Parathyroid adenoma (tissue), 2 donors: ENCODE results near the gene NHLRC4.

Source experiments
- H2AFZ ChIP-seq: fragments of 300-600 bp; sonication (generic); one replicate; pipeline ENCODE4 v1.7.0; 2017; ENCODE audit warnings: antibody characterized with exemption, mild to moderate bottlenecking
- H3K27ac ChIP-seq: fragments of 300-600 bp; sonication (generic); one replicate; pipeline ENCODE4 v1.7.0; 2017
- H3K27me3 ChIP-seq: fragments of 300-600 bp; sonication (generic); one replicate; pipeline ENCODE4 v1.7.0; 2017; ENCODE audit warnings: low read length; ENCODE audit not compliant: control insufficient read depth, insufficient read depth
- H3K36me3 ChIP-seq: fragments of 300-600 bp; sonication (generic); one replicate; pipeline ENCODE4 v1.7.0; 2017; ENCODE audit warnings: low read length; ENCODE audit not compliant: control insufficient read depth, insufficient read depth
- H3K4me1 ChIP-seq: fragments of 300-600 bp; sonication (generic); one replicate; pipeline ENCODE4 v1.7.0; 2017; ENCODE audit warnings: control low read depth
- H3K4me2 ChIP-seq: fragments of 300-600 bp; sonication (generic); one replicate; pipeline ENCODE4 v1.7.0; 2017; ENCODE audit warnings: low read length
- H3K4me3 ChIP-seq: fragments of 300-600 bp; sonication (generic); one replicate; pipeline ENCODE4 v1.7.0; 2017; ENCODE audit warnings: low read depth, low read length
- H3K79me2 ChIP-seq: fragments of 300-600 bp; sonication (generic); one replicate; pipeline ENCODE4 v1.7.0; 2017; ENCODE audit warnings: control low read depth
- H3K9ac ChIP-seq: fragments of 300-600 bp; sonication (generic); one replicate; pipeline ENCODE4 v1.7.0; 2017; ENCODE audit warnings: mild to moderate bottlenecking
- H3K9me3 ChIP-seq: fragments of 300-600 bp; sonication (generic); one replicate; pipeline ENCODE4 v1.7.0; 2017; ENCODE audit warnings: low read length; ENCODE audit not compliant: control insufficient read depth
- TF ChIP-seq, protein P1 (sequence below): fragments of 300-600 bp; sonication (generic); IDR thresholded peaks from one replicate; pipeline ENCODE4 v1.7.0; 2017; ENCODE audit warnings: antibody characterized with exemption, mild to moderate bottlenecking
- donor health status: primary hyperparathyroidism.

Gene NHLRC4

DNA sequence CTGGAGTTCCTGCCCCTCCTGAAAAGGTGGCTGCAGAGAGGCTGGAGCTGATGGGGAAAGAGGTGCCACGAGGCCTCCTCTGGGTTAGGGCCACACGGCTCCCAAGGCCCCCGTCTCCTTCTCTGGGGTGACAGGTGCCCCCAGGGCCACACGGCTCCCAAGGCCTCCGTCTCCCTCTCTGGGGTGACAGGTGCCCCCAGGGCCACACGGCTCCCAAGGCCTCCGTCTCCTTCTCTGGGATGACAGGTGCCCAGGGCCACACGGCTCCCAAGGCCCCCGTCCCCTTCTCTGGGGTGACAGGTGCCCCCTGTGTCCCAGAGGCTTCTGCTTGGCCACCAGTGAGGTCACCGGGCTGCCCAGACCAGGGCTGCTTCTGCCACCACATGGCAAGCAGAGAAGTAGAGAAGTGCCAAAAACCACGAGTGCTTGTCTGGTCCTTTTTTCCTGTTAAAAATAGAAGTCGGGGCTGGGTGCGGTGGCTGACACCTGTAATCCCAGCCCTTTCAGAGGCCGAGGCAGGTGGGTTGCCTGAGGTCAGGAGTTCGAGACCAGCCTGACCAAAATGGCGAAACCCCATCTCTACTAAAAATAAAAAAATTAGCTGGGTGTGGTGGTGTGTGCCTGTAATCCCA, 35.2 kb upstream of the NHLRC4 start:
- Histone ChIP-seq H3K36me3 (no peaks in the 10 kb centered on the region), H3K4me2 (no peak overlapping the region), H3K9ac (no peak overlapping the region), H3K27me3 (no peaks in the 10 kb centered on the region), H3K27ac (no peak overlapping the region), H2AFZ (no peak overlapping the region), H3K4me1 (no peaks in the 10 kb centered on the region), H3K79me2 (peaks cover 63% of the 10 kb centered on the region), H3K9me3 (no peaks in the 10 kb centered on the region), H3K4me3 (no peak overlapping the region)
- TF ChIP-seq, protein P1, sequence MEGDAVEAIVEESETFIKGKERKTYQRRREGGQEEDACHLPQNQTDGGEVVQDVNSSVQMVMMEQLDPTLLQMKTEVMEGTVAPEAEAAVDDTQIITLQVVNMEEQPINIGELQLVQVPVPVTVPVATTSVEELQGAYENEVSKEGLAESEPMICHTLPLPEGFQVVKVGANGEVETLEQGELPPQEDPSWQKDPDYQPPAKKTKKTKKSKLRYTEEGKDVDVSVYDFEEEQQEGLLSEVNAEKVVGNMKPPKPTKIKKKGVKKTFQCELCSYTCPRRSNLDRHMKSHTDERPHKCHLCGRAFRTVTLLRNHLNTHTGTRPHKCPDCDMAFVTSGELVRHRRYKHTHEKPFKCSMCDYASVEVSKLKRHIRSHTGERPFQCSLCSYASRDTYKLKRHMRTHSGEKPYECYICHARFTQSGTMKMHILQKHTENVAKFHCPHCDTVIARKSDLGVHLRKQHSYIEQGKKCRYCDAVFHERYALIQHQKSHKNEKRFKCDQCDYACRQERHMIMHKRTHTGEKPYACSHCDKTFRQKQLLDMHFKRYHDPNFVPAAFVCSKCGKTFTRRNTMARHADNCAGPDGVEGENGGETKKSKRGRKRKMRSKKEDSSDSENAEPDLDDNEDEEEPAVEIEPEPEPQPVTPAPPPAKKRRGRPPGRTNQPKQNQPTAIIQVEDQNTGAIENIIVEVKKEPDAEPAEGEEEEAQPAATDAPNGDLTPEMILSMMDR: no peak

DNA sequence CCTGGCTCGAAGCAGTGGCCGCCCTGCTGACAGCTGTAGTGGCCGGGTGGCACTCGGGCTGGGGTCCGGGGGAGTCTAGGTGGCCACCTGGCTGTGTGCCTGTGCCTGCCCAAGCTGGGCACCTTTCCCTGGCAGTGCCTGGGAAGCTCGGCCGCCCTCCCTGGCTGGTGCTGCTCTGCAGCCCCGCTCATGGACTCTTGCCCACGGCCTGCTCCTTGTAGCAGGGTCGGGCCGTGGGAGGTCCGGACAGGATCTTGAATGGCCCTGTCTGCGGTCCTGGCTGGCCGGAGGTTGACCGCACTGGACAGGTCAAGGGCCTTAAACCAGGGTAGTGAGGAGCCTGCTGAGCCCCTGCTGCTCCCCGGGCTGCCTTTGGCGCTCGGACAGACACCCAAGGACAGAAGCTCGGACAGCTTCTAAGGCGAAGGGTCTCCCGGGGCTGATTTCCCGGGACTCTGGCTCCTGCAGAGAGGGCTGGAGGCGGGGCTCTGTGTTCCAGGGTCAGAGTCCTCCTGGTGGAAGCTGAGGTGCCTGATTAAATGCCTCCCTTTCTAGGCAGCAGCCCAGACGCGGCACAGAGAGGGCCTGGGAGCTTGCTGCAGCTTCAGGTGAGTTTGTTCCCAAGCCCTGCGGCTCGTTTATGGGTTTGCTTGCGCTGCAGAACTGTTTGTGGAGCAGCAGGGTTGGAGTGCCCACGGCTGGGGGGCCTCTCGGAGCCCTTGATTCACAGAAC, 33.2 kb upstream of the NHLRC4 start:
- H3K27me3 ChIP-seq: no peaks in the 10 kb centered on the region
- no peak overlapping the region for H3K9ac ChIP-seq
- H3K4me2 ChIP-seq: no peak overlapping the region
- no peak overlapping the region for H2AFZ ChIP-seq
- no peaks in the 10 kb centered on the region for H3K4me1 ChIP-seq
- TF ChIP-seq, protein P1: no peak
- peaks cover 66% of the 10 kb centered on the region for H3K79me2 ChIP-seq
- no peaks in the 10 kb centered on the region for H3K36me3 ChIP-seq
- H3K4me3 ChIP-seq: no peak overlapping the region
- no peaks in the 10 kb centered on the region for H3K9me3 ChIP-seq
- H3K27ac ChIP-seq: no peak overlapping the region

DNA sequence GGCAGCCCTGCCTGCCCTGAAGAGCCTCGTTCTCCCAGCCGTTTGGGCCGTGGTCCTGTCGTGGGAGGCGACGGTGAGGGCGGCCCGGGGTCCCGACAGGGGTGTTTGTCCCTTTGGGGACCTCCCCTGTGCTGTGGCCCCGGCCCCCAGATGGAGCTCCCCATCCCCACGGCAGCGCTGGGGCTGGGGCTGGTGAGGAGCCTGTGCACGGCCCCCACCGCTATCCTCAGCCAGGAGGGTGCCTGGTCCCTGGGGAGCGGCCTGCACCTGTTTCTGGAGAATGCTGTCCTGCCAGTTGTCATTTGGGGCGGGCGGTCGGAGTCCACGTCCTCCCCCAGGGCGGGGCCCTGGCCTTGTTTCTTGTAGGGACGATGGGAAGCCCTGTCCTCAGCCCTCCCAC, 32.7 kb upstream of the NHLRC4 start:
- no peak overlapping the region for H2AFZ ChIP-seq
- no peaks in the 10 kb centered on the region for H3K9me3 ChIP-seq
- no peaks in the 10 kb centered on the region for H3K27me3 ChIP-seq
- no peak overlapping the region for H3K4me3 ChIP-seq
- peaks cover 63% of the 10 kb centered on the region for H3K79me2 ChIP-seq
- TF ChIP-seq, protein P1: no peak
- no peak overlapping the region for H3K27ac ChIP-seq
- no peaks in the 10 kb centered on the region for H3K4me1 ChIP-seq
- no peak overlapping the region for H3K4me2 ChIP-seq
- H3K9ac ChIP-seq: no peak overlapping the region
- no peaks in the 10 kb centered on the region for H3K36me3 ChIP-seq

DNA sequence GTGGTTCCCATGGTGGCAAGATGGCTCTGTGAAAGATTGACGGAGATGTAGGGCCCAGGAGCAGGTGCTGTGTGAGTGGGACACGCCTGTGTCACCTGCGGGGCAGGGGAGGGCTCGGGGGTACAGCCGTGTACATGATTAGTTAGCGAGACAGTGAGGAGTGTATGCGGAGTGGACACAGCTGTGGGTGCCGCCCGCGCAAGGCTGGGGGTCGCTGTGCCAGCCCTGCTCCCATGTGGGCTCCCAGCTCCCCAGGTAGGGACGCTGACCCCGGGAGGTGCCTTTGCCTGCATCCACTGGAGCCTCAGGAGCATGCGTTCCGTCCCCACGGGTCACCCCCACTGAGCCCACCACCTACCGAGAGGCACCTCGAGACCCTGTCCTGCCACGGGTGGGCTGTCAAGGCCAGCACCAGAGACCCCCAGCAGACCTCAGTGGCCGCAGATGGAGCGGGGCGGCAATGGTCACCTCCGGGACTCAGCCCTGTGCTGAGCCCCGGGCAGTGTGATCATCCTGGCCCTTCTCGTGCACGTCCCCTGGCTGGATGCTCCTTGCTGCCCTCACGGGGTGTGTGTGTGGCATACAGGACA, 31.9 kb upstream of the NHLRC4 start:
- H3K27ac ChIP-seq: no peak overlapping the region
- H3K9ac ChIP-seq: no peak overlapping the region
- H3K36me3 ChIP-seq: no peaks in the 10 kb centered on the region
- H3K4me2 ChIP-seq: no peak overlapping the region
- peaks cover 61% of the 10 kb centered on the region for H3K79me2 ChIP-seq
- H3K4me1 ChIP-seq: no peaks in the 10 kb centered on the region
- no peaks in the 10 kb centered on the region for H3K27me3 ChIP-seq
- no peak overlapping the region for H2AFZ ChIP-seq
- no peak overlapping the region for H3K4me3 ChIP-seq
- TF ChIP-seq, protein P1: no peak
- H3K9me3 ChIP-seq: no peaks in the 10 kb centered on the region
